ENCODE results near the gene IGFBP4.

Gene IGFBP4

DNA sequence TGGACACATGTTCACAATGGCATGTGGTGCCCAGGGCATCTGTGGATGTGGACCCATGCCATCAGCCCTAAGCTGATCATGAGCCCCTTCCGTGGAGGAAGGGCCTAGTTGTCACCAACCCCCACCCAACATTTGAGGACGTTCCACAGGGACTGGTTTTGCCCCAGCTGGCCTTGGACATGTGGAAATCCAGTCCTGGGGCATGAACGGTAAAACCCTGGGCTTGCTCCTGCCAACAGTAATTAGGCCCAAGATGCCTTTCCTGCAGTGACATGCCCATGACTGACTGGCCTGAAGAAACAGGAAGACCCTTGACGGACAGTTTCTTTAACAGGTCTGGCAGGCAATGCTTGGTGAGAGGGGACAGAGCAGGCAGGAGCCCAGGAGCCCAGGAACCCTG, 50.4 kb downstream of the IGFBP4 start:
- DNase-seq: no peak

DNA sequence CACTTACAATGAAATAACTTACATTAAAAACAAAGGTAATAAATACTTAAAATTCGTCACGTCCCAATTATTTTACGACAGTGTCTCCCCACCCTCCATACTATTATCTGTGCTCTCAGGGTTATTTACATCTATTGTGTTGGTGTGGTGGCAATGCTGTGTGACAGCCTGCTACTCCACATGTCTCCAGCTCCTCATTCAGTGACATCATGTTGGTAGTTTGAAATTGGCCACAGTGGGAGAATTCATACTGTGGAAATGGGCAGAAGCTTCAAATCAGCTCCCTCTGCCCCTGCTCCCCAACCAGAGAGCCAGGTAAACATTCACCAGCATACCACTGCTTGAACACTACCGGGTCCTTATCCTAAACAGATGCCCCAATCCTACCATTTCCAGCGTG, 51.9 kb downstream of the IGFBP4 start:
- no peak for DNase-seq

DNA sequence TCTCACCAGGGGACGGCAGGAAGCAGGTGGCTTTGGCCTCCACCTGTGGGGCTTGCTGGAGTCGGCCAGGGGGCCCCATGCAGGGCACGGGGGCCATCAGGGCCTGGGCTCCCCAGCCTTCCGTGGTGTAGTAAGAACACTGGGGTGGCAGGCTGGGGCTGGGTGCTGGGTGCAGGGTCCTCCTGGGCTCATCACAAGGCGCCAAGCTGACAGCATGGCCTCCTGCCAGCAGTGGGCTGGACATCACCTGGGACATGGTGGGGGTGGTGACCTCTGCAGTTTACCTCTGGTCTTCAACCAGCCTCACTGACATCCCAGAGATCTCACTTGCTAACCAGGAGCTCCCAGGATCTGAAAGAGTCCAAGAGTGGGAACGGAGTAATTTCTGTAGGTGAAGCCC, 52.9 kb downstream of the IGFBP4 start:
- no peak for DNase-seq

DNA sequence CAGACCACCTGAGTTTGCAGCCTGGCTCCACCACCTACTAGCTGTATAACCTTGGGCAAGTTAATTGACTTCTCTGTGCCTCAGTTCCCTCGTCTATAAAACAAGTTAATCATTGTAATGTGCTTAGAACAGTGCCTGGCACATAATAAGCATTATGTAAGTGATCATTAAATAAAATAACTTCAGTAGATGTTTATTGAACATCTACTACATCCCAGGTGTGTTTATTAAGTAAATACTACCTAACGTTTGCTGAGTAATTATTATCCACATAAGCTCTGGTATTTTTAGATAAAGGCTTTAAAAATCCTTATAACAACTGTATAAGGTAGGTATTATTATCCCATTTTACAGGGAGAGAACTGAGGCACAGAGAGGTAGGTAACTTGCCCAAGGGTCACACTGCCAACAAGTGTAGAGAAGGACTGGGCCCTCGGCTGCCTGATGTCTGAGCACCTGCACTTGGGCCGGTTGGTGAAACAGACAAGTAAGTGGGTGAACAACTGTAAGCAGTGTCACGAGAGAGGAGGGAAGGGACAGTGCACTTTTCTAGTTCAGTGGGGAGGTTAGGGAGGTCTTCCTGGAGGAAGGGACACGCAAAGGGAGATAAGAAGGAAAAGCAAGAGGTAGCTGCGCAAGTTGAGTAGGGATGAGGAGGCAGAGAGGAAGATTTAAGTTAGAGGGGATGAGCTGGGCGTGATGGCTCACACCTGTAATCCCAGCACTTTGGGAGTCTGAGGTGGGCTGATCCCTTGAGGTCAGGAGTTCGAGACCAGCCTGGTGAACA, 53.6 kb downstream of the IGFBP4 start:
- DNase-seq: no peak

DNA sequence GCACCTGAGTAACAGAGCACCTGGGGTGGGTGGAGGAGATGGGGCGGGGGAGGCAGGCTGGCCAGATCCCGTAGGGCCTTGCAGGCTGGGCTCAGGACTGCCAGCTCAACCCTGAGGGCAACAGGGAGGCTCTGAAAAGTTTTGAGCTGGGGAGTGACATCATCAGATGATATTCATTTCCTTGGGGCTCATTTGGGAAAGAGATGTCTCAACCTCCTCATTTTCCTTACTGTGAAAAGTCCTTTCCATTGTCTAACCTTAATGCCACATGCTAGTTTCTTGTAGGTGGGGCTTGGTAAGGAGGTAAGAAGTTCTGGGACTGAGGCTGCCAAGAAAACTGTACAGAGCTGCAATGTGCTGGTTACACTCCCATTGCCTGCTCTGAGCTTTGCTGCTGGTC, 54.4 kb downstream of the IGFBP4 start:
- DNase-seq: no peak

DNA sequence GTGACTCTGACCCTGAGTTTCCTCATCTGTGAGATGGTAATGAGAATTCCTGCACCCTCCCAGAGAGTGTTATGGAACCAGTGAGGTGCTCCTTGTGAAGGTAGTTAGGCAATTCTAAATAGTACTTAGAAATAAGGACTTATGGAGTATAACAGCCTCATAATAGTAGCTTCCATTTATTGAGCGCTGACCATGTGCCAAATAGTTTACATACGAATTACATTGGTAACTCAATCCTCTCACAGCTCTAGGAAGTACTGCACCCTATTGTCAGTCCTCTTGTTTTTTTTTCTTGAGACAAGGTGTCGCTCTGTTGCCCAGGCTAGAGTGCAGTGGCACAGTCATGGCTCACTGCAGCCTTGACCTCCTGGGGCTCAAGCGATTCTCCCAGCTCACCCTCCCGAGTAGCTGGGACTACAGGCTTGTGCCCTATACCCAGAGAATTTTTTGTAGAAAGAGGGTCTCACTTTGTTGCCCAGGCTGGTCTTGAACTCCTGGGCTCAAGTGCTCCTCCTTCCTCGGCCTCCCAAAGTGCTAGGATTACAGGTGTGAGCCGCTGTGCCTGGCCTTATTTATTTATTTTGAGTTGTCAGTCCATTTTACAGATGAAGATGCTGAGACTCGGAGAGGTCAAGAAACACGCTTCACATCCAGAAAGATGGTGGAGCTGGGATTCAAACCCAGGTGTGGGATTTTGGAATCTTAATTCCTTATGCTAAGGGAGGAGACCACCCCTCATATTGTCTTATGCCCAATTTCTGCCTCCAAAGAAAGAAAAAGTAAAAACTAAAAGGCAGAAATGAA, 55.2 kb downstream of the IGFBP4 start:
- DNase-seq: no peak

DNA sequence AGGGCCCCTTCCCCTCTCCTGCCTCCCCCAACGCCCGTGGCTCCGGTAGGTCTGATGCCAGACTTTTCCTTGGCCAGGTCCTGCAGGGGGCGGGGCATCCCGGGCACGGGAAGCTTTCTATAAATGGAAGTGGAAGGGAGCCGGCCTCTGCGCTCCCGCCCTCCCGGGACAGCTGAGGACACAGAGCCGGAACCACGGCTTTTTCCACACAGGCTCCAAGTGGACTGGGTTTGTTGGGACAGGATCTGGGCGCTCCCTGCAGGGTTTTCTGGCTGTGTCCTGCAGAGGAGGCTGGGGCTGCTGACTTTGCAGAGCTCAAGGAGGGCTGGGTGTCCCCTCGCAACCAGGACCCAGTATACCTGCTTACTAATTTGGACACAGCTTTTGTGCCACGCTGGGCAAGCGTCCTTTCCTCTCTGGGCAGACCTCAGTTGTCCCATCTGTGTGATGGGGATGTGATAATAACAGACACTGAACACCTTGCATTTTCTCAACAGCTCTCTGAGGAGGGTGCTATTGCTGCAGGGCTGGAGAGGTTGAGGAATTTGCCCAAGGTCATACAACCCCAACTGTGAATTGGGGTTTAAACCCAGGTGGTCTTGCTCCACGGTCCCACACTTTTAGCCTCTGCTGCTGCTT, 56.4 kb downstream of the IGFBP4 start:
- no peak for DNase-seq

DNA sequence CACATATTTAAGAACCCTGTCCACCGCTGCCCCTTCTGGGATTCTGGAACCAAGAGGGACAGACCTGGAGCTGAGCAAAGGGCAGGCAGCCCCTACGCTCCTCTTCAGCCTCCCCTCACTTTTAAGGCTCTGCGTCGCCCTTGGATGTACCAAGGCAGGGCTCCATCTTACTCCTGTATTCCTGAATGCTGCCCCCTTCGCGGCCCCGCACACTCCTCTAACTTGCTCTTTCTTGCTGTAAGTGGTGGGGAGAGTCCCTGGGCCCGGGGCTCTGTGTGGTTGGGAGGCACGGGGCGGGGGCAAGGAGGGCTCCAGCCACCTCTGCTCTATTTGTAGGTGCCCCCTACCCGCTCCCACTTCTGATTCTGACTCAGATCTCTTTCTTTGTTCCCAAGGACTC, 56.9 kb downstream of the IGFBP4 start:
- DNase-seq: no peak

DNA sequence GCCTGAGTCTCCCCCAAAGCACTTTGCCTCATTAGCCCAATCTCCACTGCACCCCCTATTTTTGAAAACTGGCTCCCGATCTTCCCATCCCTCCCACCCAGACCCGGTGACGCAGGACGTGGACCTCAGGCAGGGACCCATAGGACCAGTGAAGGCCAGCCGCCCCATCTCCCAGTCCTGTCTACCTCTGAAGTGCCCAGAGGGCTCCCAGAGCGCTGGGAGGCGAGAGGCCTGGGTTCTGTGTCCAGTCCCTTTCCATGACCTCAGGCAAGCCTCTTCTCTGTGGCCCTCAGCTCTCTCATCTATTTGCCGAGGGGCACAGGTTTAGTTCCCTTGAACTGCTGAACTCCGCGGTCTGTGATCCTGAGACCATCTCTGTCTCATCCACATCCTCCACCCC, 57.5 kb downstream of the IGFBP4 start:
- DNase-seq: no peak

DNA sequence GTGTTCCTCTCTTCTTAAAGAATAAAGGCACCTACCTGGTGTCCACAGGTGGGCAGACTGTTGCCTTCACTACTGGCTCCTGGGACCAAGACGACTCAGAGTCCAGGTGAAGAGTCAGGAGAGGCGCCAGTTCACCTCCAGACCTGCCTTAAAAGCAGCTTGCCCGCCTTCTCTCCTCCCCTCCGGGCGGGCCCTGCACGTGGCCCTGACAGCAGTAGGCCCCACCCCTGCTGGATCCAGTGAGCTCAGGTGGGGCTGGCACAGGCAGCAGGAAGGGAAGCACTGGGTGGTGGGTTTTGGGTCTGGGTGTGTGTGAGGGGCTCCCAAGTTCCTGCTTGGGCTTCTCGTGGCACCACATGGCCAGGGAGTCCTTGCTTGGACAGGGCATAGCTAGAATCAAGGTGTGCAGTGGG, 58.3 kb downstream of the IGFBP4 start, which contains the start of gene TNS4:
Gene TNS4 (minus strand): TSS at position 125 of the 413 bp plus-strand sequence. CDS start 5,198 bp downstream, outside the sequence.
- no peak for DNase-seq

DNA sequence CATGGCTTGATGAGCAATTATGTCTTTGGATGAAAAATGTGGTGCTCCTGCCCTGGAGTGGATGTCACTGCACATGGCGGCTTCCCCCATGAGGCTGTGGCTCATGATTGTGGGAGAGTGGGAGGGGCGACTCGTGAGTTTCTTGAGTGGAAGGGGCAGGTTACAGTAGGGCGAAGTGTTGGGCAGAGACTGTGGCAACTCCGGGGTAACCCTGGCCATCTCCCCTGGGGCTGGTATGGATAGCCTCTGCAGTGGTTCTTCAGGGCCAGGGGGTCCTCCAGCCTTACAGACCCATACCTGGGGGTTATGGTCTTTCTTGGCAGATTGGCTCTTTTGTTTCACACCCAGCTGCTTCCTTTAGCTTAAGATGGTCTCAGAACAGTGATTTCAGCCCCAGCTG, 59.5 kb downstream of the IGFBP4 start:
- DNase-seq: no peak

DNA sequence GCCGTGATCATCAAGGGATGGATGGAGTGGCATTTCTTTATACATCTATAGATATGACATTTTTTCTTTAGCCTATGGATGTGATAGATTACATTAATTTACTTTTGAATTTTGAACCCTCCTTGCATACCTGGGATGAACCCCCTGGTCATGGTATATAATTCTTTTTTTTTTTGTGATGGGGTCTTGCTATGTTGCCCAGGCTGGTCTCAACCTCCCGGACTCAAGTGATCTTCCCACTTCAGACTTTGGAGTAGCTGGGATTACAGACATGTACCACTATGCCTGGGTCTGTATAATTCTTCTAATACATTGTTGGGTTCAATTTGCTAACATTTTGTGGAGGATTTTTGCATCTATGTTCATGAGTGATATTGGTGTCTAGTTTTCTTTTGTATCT, 59.9 kb downstream of the IGFBP4 start:
- no peak for DNase-seq

DNA sequence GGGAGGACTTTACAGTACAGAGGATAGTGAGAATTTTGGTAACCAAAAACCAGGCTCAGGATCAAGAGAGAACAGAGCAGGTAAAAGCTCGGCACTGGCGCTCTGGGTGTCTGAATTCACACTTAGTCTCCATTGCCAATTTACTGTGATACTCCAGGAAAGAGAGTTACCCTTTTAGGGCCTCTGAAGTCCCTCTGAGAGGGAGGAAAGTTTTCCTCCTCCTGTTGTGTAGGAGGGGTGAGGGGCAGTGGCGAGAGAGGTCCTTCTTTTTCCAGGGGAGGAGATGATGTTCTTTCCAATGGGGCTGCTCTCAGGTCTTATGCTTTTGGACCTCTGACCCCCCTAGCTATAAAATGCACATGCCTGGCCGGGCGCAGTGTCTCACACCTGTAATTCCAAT, 63.5 kb downstream of the IGFBP4 start:
- no peak for DNase-seq
